K562 (cell line): ENCODE data around the gene CDYL. TPM values are rescaled to one million over a fixed set of nuclear protein-coding genes. Genes with fewer than 3 reads are reported as not detected.

Experiments
- CCNT2 ChIP-seq: IDR thresholded peaks from 2 replicates; pipeline ENCODE4 v1.6.1; 2011; ENCODE audit warnings: borderline replicate concordance, low read depth, mild to moderate bottlenecking, moderate library complexity, mixed read lengths, low read length; ENCODE audit not compliant: insufficient read length; ENCODE audit errors: extremely low read depth
- FOSL1 ChIP-seq: fragments of 200-800 bp; sonication (Bioruptor generic); conservative IDR thresholded peaks from 2 replicates; pipeline ENCODE4 v1.6.1; 2016; ENCODE audit warnings: missing genetic modification characterization, missing compliant biosample characterization
- FOXK2 ChIP-seq, 2 experiments: fragments of 450-650 bp; IDR thresholded peaks in 1 of 2; conservative IDR thresholded peaks in 1 of 2; 2 replicates each; pipeline ENCODE4 v1.6.1; 2016; ENCODE audit warnings: low read depth in 2 of 2, mild to moderate bottlenecking in 1 of 2
- MIER1 ChIP-seq: fragments of 450-650 bp; IDR thresholded peaks from 2 replicates; pipeline ENCODE4 v1.6.1; 2016; ENCODE audit warnings: antibody characterized with exemption, mild to moderate bottlenecking, low read depth
- NR1H2 ChIP-seq: sonication (generic); formaldehyde crosslinking; IDR thresholded peaks from 2 replicates; pipeline ENCODE4 v1.4.0; 2020; ENCODE audit warnings: mild to moderate bottlenecking, missing genetic modification reagents
- RAD21 ChIP-seq, 2 experiments: fragments of 250-450 bp in 1 of 2; fragments of 450-650 bp in 1 of 2; sonication (Bioruptor Pico) in 1 of 2; formaldehyde crosslinking in 1 of 2; IDR thresholded peaks in 1 of 2; conservative IDR thresholded peaks in 1 of 2; 2 replicates each; pipeline versions ENCODE4 v1.4.0 to v1.8.0; 2020 to 2022; ENCODE audit warnings: mild to moderate bottlenecking in 2 of 2, moderate library complexity in 1 of 2
- SMAD1 ChIP-seq: fragments of 150-350 bp; IDR thresholded peaks from 2 replicates; pipeline ENCODE4 v1.6.1; 2014; ENCODE audit warnings: low read length, low read depth; ENCODE audit not compliant: partially characterized antibody
- ZNF696 ChIP-seq: fragments of 250-450 bp; sonication (Bioruptor Pico); conservative IDR thresholded peaks from 2 replicates; pipeline ENCODE4 v1.4.0; 2020; ENCODE audit warnings: mild to moderate bottlenecking, moderate library complexity
- polyA plus RNA-seq, 8 experiments: library from polyadenylated mRNA; depleted of rRNA in 4 of 8; stranded (reverse) in 5 of 8; unstranded in 3 of 8; fragments of >200 nt; fragmentation: Nextera tagmentation in 2 of 8; fragmentation: Illumina TruSeq in 1 of 8; extraction: Ambion mirVana in 2 of 8; extraction: Trizol in 1 of 8; gene quantifications; 2 replicates each; pipeline versions ENCODE4 v1.2.1 to v1.2.3, GENCODE V29; 2011 to 2014; ENCODE audit warnings: inconsistent platforms in 1 of 8, missing spikeins in 1 of 8
- total RNA-seq, 7 experiments: library from RNA; depleted of rRNA in 6 of 7; stranded (reverse); fragments of >200 nt in 6 of 7; fragmentation: Illumina TruSeq in 2 of 7; extraction: Trizol in 2 of 7; gene quantifications; 2 replicates each; pipeline versions ENCODE4 v1.2.1 to v1.2.3, GENCODE V29; 2011 to 2021; ENCODE audit warnings: low replicate concordance in 1 of 7
- TF ChIP-seq, protein P1 (sequence below), 2 experiments: fragments of 200-800 bp in 1 of 2; sonication (Bioruptor generic) in 1 of 2; sonication (generic) in 1 of 2; formaldehyde crosslinking in 1 of 2; IDR thresholded peaks in 1 of 2; conservative IDR thresholded peaks in 1 of 2; 2 replicates each; pipeline versions ENCODE4 v1.5.0 to v1.6.1; 2016 to 2020; ENCODE audit warnings: missing compliant biosample characterization in 1 of 2, missing genetic modification characterization in 1 of 2, missing genetic modification reagents in 1 of 2
- TF ChIP-seq, protein P2 (sequence below), 2 experiments: IDR thresholded peaks in 1 of 2; conservative IDR thresholded peaks in 1 of 2; 2 replicates each; pipeline ENCODE4 v1.6.1; 2016; ENCODE audit warnings: low read depth in 2 of 2, mild to moderate bottlenecking in 1 of 2, missing compliant biosample characterization in 1 of 2, missing genetic modification characterization in 1 of 2, moderate library complexity in 1 of 2
- TF ChIP-seq, protein P3 (sequence below): sonication (generic); formaldehyde crosslinking; IDR thresholded peaks from 2 replicates; pipeline ENCODE4 v1.8.1; 2023; ENCODE audit warnings: mild to moderate bottlenecking, missing genetic modification reagents
- TF ChIP-seq, protein P4 (sequence below): sonication (generic); formaldehyde crosslinking; IDR thresholded peaks from 2 replicates; pipeline ENCODE4 v1.8.1; 2023; ENCODE audit warnings: mild to moderate bottlenecking, missing genetic modification reagents
- TF ChIP-seq, protein P5 (sequence below), 2 experiments: fragments of 450-650 bp in 1 of 2; sonication (generic) in 1 of 2; formaldehyde crosslinking in 1 of 2; IDR thresholded peaks in 1 of 2; conservative IDR thresholded peaks in 1 of 2; 2 replicates each; pipeline versions ENCODE4 v1.6.1 to v1.8.1; 2016 to 2023; ENCODE audit warnings: mild to moderate bottlenecking in 2 of 2, moderate library complexity in 2 of 2, inconsistent platforms in 1 of 2, missing genetic modification reagents in 1 of 2

CDYL gene
- total and polyA plus RNA-seq, 9 of the 15 experiments (the other 6 are each of a cell fraction or from before 2014, with no cell fraction given), result 8.1 to 45.8 (median 40.8) TPM

DNA sequence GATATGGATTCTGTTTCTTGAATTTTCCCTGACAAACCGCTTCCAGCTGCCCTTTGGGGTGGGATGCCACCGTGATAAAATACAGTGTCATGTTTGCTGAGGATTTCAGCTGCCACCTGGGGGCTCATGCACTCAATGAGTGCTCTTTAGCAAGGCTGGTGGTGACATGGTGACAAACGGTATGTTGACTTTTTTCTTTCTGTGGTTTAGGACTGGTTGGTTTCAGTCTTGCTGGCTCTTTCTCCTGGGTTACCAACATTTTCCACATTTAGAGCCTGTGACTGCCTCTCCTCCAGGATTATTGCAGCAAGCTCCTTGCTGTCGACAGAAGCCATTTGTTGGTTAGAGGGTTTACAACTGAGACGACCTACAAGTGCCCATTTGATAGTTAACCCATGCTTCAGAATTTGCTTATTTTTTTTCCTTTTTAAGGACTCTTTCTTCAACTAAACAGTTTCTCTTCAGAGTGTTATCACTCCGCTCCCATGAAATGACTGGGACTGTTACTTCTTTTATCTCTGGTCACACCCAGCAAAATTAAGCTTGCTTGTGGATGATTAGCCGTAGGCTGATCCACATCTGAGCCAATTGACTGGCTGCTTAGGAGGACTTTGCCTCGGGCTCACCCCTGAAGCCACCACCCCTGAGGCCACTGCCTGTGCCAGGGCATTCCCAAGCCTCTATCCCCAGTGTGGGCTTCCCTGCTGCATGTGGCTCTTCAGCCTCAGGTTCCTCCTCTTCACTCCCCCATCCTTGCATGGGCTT, 48.4 kb upstream of the CDYL start (continued):
- TF ChIP-seq, protein P1, sequence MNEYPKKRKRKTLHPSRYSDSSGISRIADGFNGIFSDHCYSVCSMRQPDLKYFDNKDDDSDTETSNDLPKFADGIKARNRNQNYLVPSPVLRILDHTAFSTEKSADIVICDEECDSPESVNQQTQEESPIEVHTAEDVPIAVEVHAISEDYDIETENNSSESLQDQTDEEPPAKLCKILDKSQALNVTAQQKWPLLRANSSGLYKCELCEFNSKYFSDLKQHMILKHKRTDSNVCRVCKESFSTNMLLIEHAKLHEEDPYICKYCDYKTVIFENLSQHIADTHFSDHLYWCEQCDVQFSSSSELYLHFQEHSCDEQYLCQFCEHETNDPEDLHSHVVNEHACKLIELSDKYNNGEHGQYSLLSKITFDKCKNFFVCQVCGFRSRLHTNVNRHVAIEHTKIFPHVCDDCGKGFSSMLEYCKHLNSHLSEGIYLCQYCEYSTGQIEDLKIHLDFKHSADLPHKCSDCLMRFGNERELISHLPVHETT (CRISPR knock-in tag; conservative IDR thresholded peaks at IDR 0.05 in 1 of 2, IDR thresholded peaks at IDR 0.05 in 1 of 2), result peak in 1 of 2 experiments; percentile 63; a peak in 2 of 4 replicates
- TF ChIP-seq CCNT2 (peak; percentile 41), FOSL1 (tag) (peak; percentile 82), ZNF696 (CRISPR knock-in tag) (no peak), FOXK2 (conservative IDR thresholded peaks at IDR 0.05 in 1 of 2, IDR thresholded peaks at IDR 0.05 in 1 of 2; ENCODE audit: low read depth in 2 of 2) (peak; percentile 78 to 81), MIER1 (no peak), RAD21 (CRISPR knock-in tag; conservative IDR thresholded peaks at IDR 0.05 in 1 of 2, IDR thresholded peaks at IDR 0.05 in 1 of 2) (peak; percentile 59 to 65), SMAD1 (no peak), NR1H2 (CRISPR knock-in tag) (no peak)
- TF ChIP-seq, protein P2, sequence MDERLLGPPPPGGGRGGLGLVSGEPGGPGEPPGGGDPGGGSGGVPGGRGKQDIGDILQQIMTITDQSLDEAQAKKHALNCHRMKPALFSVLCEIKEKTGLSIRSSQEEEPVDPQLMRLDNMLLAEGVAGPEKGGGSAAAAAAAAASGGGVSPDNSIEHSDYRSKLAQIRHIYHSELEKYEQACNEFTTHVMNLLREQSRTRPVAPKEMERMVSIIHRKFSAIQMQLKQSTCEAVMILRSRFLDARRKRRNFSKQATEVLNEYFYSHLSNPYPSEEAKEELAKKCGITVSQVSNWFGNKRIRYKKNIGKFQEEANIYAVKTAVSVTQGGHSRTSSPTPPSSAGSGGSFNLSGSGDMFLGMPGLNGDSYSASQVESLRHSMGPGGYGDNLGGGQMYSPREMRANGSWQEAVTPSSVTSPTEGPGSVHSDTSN (CRISPR knock-in tag; IDR thresholded peaks at IDR 0.05; ENCODE audit: low read depth), result no peak
- TF ChIP-seq, protein P2 (tag; conservative IDR thresholded peaks at IDR 0.05; ENCODE audit: low read depth), result peak; percentile 93
- TF ChIP-seq, protein P3, sequence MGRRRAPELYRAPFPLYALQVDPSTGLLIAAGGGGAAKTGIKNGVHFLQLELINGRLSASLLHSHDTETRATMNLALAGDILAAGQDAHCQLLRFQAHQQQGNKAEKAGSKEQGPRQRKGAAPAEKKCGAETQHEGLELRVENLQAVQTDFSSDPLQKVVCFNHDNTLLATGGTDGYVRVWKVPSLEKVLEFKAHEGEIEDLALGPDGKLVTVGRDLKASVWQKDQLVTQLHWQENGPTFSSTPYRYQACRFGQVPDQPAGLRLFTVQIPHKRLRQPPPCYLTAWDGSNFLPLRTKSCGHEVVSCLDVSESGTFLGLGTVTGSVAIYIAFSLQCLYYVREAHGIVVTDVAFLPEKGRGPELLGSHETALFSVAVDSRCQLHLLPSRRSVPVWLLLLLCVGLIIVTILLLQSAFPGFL (CRISPR knock-in tag), result no peak
- TF ChIP-seq, protein P4, sequence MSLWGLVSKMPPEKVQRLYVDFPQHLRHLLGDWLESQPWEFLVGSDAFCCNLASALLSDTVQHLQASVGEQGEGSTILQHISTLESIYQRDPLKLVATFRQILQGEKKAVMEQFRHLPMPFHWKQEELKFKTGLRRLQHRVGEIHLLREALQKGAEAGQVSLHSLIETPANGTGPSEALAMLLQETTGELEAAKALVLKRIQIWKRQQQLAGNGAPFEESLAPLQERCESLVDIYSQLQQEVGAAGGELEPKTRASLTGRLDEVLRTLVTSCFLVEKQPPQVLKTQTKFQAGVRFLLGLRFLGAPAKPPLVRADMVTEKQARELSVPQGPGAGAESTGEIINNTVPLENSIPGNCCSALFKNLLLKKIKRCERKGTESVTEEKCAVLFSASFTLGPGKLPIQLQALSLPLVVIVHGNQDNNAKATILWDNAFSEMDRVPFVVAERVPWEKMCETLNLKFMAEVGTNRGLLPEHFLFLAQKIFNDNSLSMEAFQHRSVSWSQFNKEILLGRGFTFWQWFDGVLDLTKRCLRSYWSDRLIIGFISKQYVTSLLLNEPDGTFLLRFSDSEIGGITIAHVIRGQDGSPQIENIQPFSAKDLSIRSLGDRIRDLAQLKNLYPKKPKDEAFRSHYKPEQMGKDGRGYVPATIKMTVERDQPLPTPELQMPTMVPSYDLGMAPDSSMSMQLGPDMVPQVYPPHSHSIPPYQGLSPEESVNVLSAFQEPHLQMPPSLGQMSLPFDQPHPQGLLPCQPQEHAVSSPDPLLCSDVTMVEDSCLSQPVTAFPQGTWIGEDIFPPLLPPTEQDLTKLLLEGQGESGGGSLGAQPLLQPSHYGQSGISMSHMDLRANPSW (CRISPR knock-in tag), result no peak
- TF ChIP-seq, protein P5, sequence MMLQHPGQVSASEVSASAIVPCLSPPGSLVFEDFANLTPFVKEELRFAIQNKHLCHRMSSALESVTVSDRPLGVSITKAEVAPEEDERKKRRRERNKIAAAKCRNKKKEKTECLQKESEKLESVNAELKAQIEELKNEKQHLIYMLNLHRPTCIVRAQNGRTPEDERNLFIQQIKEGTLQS (IDR thresholded peaks at IDR 0.05), result peak; percentile 57
- TF ChIP-seq, protein P5 (CRISPR knock-in tag; conservative IDR thresholded peaks at IDR 0.05), result 0 out of 2 replicates have a peak, but pooled peaks have one; percentile 17
